HepG2 (cell line): ENCODE results near the gene MBOAT7. TPM values are rescaled to one million over a fixed set of nuclear protein-coding genes. Genes with fewer than 3 reads are reported as not detected.

Experiments
- ARID2 ChIP-seq: sonication (generic); formaldehyde crosslinking; IDR thresholded peaks from 2 replicates; pipeline ENCODE4 v1.8.1; 2022; ENCODE audit warnings: mild to moderate bottlenecking, missing genetic modification reagents, borderline replicate concordance
- ARNTL ChIP-seq: sonication (generic); formaldehyde crosslinking; IDR thresholded peaks from 2 replicates; pipeline ENCODE4 v1.4.0; 2020; ENCODE audit warnings: mild to moderate bottlenecking, missing genetic modification reagents
- CEBPB ChIP-seq: IDR thresholded peaks from 2 replicates; pipeline ENCODE4 v1.6.1; 2011; ENCODE audit warnings: low read depth, low read length, improper control_type of control experiment, borderline replicate concordance
- FOXK1 ChIP-seq: sonication (generic); formaldehyde crosslinking; IDR thresholded peaks from 2 replicates; pipeline ENCODE4 v1.4.0; 2020; ENCODE audit warnings: low read depth, missing genetic modification reagents, borderline replicate concordance
- GABPA ChIP-seq, 2 experiments: IDR thresholded peaks; 2 replicates each; pipeline ENCODE4 v1.6.1; 2011 to 2016; ENCODE audit warnings: low read depth in 2 of 2, low read length in 1 of 2, missing biosample characterization in 1 of 2, missing genetic modification characterization in 1 of 2
- HNF4G ChIP-seq, 2 experiments: sonication (generic) in 1 of 2; formaldehyde crosslinking in 1 of 2; IDR thresholded peaks; 2 replicates each; pipeline versions ENCODE4 v1.4.0 to v1.6.1; 2011 to 2020; ENCODE audit warnings: borderline replicate concordance in 2 of 2, low read depth in 2 of 2, mild to moderate bottlenecking in 2 of 2, low read length in 1 of 2, missing genetic modification reagents in 1 of 2, moderate library complexity in 1 of 2
- MTA1 ChIP-seq: sonication (generic); formaldehyde crosslinking; IDR thresholded peaks from 2 replicates; pipeline ENCODE4 v1.4.0; 2020; ENCODE audit warnings: missing genetic modification reagents, mild to moderate bottlenecking, borderline replicate concordance
- MTF1 ChIP-seq: sonication (generic); formaldehyde crosslinking; IDR thresholded peaks from 2 replicates; pipeline ENCODE4 v1.5.0; 2020; ENCODE audit warnings: missing genetic modification reagents
- MYC ChIP-seq: sonication (generic); formaldehyde crosslinking; IDR thresholded peaks from 2 replicates; pipeline ENCODE4 v1.9.0; 2021; ENCODE audit warnings: missing genetic modification reagents, borderline replicate concordance
- PAF1 ChIP-seq: IDR thresholded peaks from 2 replicates; pipeline ENCODE4 v1.6.1; 2016; ENCODE audit warnings: missing genetic modification reagents, missing compliant biosample characterization
- PCBP1 ChIP-seq: fragments of 200-400 bp; formaldehyde crosslinking; IDR thresholded peaks from 2 replicates; pipeline ENCODE4 v1.6.1; 2017; ENCODE audit warnings: mild to moderate bottlenecking, low read depth, low read length, borderline replicate concordance
- POLR2A ChIP-seq, 2 experiments: IDR thresholded peaks; 2 replicates each; pipeline ENCODE4 v1.6.1; 2011; ENCODE audit warnings: low read depth in 2 of 2, low read length in 2 of 2, mild to moderate bottlenecking in 1 of 2, moderate library complexity in 1 of 2; ENCODE audit not compliant: insufficient read depth in 1 of 2
- POLR2G ChIP-seq: fragments of 200-400 bp; formaldehyde crosslinking; IDR thresholded peaks from 2 replicates; pipeline ENCODE4 v1.6.1; 2018; ENCODE audit warnings: mild to moderate bottlenecking, low read depth, low read length, moderate library complexity
- RBAK ChIP-seq: sonication (generic); formaldehyde crosslinking; IDR thresholded peaks from 2 replicates; pipeline ENCODE4 v1.5.1; 2020; ENCODE audit warnings: mild to moderate bottlenecking, missing genetic modification reagents
- RBFOX2 ChIP-seq: fragments of 200-400 bp; formaldehyde crosslinking; IDR thresholded peaks from 2 replicates; pipeline ENCODE4 v1.6.1; 2017; ENCODE audit warnings: low read depth, mild to moderate bottlenecking, low read length
- REL ChIP-seq: sonication (generic); formaldehyde crosslinking; conservative IDR thresholded peaks from 2 replicates; pipeline ENCODE4 v1.8.0; 2022; ENCODE audit warnings: mild to moderate bottlenecking, missing genetic modification reagents, moderate library complexity
- SAFB2 ChIP-seq: sonication (generic); formaldehyde crosslinking; IDR thresholded peaks from 2 replicates; pipeline ENCODE4 v1.5.1; 2020; ENCODE audit warnings: missing genetic modification reagents, low read depth, mild to moderate bottlenecking, borderline replicate concordance
- SPEN ChIP-seq: sonication (generic); formaldehyde crosslinking; IDR thresholded peaks from 2 replicates; pipeline ENCODE4 v1.5.1; 2020; ENCODE audit warnings: low read depth, mild to moderate bottlenecking, missing genetic modification reagents
- ZMYM4 ChIP-seq: sonication (generic); formaldehyde crosslinking; IDR thresholded peaks from 2 replicates; pipeline ENCODE4 v1.8.1; 2023; ENCODE audit warnings: mild to moderate bottlenecking, missing genetic modification reagents
- ZNF101 ChIP-seq: sonication (generic); formaldehyde crosslinking; IDR thresholded peaks from 2 replicates; pipeline ENCODE4 v1.4.0; 2020; ENCODE audit warnings: mild to moderate bottlenecking, low read depth, missing genetic modification reagents, borderline replicate concordance
- ZNF30 ChIP-seq: sonication (generic); formaldehyde crosslinking; IDR thresholded peaks from 2 replicates; pipeline ENCODE4 v1.5.0; 2020; ENCODE audit warnings: mild to moderate bottlenecking, missing genetic modification reagents
- ZNF33B ChIP-seq: sonication (generic); formaldehyde crosslinking; IDR thresholded peaks from 2 replicates; pipeline ENCODE4 v1.5.1; 2020; ENCODE audit warnings: mild to moderate bottlenecking, missing genetic modification reagents
- ZNF556 ChIP-seq: sonication (generic); formaldehyde crosslinking; IDR thresholded peaks from 2 replicates; pipeline ENCODE4 v1.4.0; 2020; ENCODE audit warnings: mild to moderate bottlenecking, missing genetic modification reagents, borderline replicate concordance
- ZNF605 ChIP-seq: sonication (generic); formaldehyde crosslinking; IDR thresholded peaks from 2 replicates; pipeline ENCODE4 v1.8.0; 2022; ENCODE audit warnings: mild to moderate bottlenecking, missing genetic modification reagents
- polyA plus RNA-seq, 8 experiments: library from polyadenylated mRNA; depleted of rRNA in 3 of 8; stranded (reverse) in 7 of 8; unstranded in 1 of 8; fragments of >200 nt; fragmentation: Illumina TruSeq in 4 of 8; extraction: Trizol in 4 of 8; gene quantifications; 2 replicates each; pipeline versions ENCODE4 v1.2.1 to v1.2.3, GENCODE V29; 2011 to 2016; ENCODE audit warnings: low read depth in 4 of 8, missing spikeins in 1 of 8, mixed read lengths in 1 of 8; ENCODE audit not compliant: insufficient read depth in 1 of 8
- total RNA-seq, 5 experiments: library from RNA; depleted of rRNA; stranded (reverse); fragments of >200 nt; fragmentation: Illumina TruSeq; extraction: Trizol; gene quantifications; 2 replicates each; pipeline ENCODE4 v1.2.3, GENCODE V29; 2016; ENCODE audit warnings: low read depth in 1 of 5
- TF ChIP-seq, protein P1 (sequence below): sonication (generic); formaldehyde crosslinking; IDR thresholded peaks from 2 replicates; pipeline ENCODE4 v1.5.0; 2020; ENCODE audit warnings: mild to moderate bottlenecking, missing genetic modification reagents, moderate library complexity
- TF ChIP-seq, protein P2 (sequence below): sonication (generic); formaldehyde crosslinking; IDR thresholded peaks from 2 replicates; pipeline ENCODE4 v1.8.0; 2022; ENCODE audit warnings: missing genetic modification reagents, mild to moderate bottlenecking, inconsistent platforms, borderline replicate concordance
- TF ChIP-seq, protein P3 (sequence below): sonication (generic); formaldehyde crosslinking; IDR thresholded peaks from 2 replicates; pipeline ENCODE4 v1.5.1; 2020; ENCODE audit warnings: missing genetic modification reagents, mild to moderate bottlenecking, borderline replicate concordance

MBOAT7 gene
- total and polyA plus RNA-seq, 2 of the 13 experiments (the other 11 are each of a cell fraction or from before 2014, with no cell fraction given), result 22.2 to 25.5 TPM

DNA sequence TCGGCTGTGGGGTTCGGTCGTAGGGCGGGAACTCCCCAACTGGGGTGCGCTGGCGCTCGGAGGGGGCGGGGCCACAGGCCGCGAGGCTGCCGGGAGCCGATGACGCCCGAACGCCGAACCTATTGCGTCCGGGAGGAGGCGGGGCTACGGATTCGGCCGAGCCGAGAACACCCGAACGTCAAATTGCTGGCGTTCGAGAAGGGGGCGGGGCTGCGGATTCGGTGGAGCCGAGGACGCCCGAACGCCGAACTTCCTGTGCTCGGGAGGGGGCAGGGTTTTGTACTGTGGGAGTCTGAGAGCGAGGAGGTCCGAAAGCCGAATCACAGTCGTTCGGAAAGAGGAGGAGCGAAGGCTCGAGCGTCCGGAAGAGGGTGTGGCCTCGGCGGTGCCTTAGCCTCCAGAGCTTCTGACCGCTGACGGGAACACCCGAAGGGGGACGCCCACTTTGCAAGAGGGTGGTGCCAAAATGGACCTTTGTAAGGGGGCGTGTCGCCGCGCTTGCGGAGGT lies 1.2 kb upstream of the MBOAT7 start (continued):
- TF ChIP-seq ZNF33B (CRISPR knock-in tag) (0 out of 2 replicates have a peak, but pooled peaks have one; percentile 15), SPEN (CRISPR knock-in tag) (peak; percentile 53; the same call in 1 of the 2 replicates), MYC (CRISPR knock-in tag) (peak; percentile 4; the same call in 1 of the 2 replicates), ZNF556 (CRISPR knock-in tag) (0 out of 2 replicates have a peak, but pooled peaks have one; percentile 12), GABPA (IDR thresholded peaks at IDR 0.05; ENCODE audit: low read depth, low read length) (peak; percentile 19; the same call in 1 of the 2 replicates), GABPA (CRISPR knock-in tag; IDR thresholded peaks at IDR 0.05; ENCODE audit: low read depth) (peak; percentile 76), POLR2G (peak; percentile 64), ZNF101 (no peak), RBFOX2 (peak; percentile 79), ARNTL (0 out of 2 replicates have a peak, but pooled peaks have one; percentile 14), PAF1 (CRISPR knock-in tag) (no peak), PCBP1 (0 out of 2 replicates have a peak, but pooled peaks have one; percentile 54), ARID2 (CRISPR knock-in tag) (no peak), MTA1 (0 out of 2 replicates have a peak, but pooled peaks have one; percentile 11), SAFB2 (CRISPR knock-in tag) (no peak), CEBPB (peak; percentile 22; the same call in 1 of the 2 replicates), ZNF30 (CRISPR knock-in tag) (no peak), FOXK1 (CRISPR knock-in tag) (no peak), REL (CRISPR knock-in tag) (0 out of 2 replicates have a peak, but pooled peaks have one; percentile 36), ZNF605 (CRISPR knock-in tag) (peak; percentile 56; the same call in 1 of the 2 replicates), HNF4G (IDR thresholded peaks at IDR 0.05; ENCODE audit: borderline replicate concordance, low read depth, low read length) (peak; percentile 81; the same call in 1 of the 2 replicates), HNF4G (CRISPR knock-in tag; IDR thresholded peaks at IDR 0.05; ENCODE audit: borderline replicate concordance, low read depth) (no peak), ZMYM4 (CRISPR knock-in tag) (no peak), RBAK (CRISPR knock-in tag) (no peak), POLR2A (IDR thresholded peaks at IDR 0.05; ENCODE audit: insufficient read depth in 1 of 2, low read depth in 2 of 2, low read length in 2 of 2) (0 out of 4 replicates have a peak, but pooled peaks of 1 of the 2 experiments have one; percentile 24), MTF1 (CRISPR knock-in tag) (no peak)
- TF ChIP-seq, protein P1, sequence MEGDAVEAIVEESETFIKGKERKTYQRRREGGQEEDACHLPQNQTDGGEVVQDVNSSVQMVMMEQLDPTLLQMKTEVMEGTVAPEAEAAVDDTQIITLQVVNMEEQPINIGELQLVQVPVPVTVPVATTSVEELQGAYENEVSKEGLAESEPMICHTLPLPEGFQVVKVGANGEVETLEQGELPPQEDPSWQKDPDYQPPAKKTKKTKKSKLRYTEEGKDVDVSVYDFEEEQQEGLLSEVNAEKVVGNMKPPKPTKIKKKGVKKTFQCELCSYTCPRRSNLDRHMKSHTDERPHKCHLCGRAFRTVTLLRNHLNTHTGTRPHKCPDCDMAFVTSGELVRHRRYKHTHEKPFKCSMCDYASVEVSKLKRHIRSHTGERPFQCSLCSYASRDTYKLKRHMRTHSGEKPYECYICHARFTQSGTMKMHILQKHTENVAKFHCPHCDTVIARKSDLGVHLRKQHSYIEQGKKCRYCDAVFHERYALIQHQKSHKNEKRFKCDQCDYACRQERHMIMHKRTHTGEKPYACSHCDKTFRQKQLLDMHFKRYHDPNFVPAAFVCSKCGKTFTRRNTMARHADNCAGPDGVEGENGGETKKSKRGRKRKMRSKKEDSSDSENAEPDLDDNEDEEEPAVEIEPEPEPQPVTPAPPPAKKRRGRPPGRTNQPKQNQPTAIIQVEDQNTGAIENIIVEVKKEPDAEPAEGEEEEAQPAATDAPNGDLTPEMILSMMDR, result peak; percentile 35
- TF ChIP-seq, protein P2, sequence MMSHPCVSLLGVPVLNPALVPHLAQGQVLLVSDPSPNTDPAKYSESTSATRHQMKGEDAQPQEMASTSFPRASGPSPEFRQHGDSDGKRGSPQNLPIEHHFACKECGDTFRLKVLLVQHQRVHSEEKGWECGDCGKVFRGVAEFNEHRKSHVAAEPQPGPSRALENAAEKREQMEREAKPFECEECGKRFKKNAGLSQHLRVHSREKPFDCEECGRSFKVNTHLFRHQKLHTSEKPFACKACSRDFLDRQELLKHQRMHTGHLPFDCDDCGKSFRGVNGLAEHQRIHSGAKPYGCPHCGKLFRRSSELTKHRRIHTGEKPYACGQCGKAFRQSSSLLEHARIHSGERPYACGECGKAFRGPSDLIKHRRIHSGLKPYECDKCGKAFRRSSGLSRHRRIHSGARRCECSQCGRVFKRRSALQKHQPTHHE (CRISPR knock-in tag), result 0 out of 2 replicates have a peak, but pooled peaks have one; percentile 9
- TF ChIP-seq, protein P3, sequence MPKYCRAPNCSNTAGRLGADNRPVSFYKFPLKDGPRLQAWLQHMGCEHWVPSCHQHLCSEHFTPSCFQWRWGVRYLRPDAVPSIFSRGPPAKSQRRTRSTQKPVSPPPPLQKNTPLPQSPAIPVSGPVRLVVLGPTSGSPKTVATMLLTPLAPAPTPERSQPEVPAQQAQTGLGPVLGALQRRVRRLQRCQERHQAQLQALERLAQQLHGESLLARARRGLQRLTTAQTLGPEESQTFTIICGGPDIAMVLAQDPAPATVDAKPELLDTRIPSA (CRISPR knock-in tag), result no peak
